Amniotic epithelial cell (primary cell): ENCODE results near the gene SLN.

ENCODE experiments used
- DNase-seq: peaks from one replicate; pipeline ENCODE4 v3.0.0-alpha.2; 2010; ENCODE audit warnings: low read depth

Gene SLN

GRCh38 chr11:107683807-107684206 lies 28.0 kb downstream of the SLN start:
- DNase-seq, result no peak

- no peak for DNase-seq
Observed at GRCh38 chr11:107683061-107683460, 28.8 kb downstream of the SLN start.

DNA sequence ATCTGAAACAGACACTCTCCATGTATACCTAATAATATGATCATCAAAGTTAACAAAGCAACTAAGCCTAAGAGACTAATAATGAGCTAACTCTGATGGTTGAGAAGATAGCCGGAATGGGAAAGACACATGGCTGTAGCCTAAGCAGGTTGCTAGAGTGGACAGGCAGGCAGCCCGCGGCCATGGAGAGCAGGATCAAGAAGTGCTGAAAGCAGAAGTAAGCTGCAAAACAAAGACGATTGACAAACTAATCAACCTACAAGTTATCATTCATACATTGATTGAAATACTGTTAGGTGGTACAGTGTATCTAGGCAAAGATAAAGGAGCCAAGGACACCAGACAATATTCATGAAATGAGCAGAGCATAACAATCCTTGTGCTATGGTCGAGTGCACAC lies 29.3 kb downstream of the SLN start:
- DNase-seq, result no peak

DNA sequence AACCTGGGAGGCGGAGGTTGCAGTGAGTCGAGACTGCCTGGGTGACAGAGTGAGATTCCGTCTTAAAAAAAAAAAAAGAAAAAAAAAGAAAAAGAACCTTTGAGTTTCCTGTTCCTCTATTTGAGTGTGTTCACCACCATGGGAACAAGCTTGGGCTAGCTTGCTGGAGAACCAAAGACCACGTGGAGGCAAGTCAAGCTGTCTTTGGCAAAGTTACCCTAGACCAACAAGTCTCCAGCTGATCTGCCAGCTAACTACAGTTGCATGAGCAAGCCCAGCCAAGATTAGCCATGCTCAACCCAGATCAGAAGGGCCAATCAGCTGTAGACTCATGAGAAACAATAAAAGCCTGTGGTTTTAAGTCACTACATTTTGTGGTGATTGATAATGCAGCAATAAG lies 29.7 kb downstream of the SLN start:
- no peak for DNase-seq

GRCh38 chr11:107679255-107680024 lies 32.4 kb downstream of the SLN start:
- DNase-seq, result no peak

DNA sequence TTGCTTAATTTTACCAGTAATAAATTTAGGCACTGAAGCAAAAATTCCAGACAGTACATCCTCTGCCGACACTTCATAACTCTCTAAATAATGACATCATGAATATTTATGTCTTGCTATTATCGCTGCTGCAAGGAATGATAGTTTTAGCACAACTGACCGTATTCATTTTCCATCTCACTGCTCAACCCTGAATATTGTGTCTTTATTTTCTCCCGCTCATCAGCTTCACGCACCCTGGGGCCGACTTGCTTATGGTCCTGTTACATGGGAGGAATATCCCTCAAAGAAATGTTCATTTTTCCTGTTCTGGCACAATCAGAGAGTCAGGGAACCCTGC lies 33.3 kb downstream of the SLN start:
- DNase-seq, result no peak

DNA sequence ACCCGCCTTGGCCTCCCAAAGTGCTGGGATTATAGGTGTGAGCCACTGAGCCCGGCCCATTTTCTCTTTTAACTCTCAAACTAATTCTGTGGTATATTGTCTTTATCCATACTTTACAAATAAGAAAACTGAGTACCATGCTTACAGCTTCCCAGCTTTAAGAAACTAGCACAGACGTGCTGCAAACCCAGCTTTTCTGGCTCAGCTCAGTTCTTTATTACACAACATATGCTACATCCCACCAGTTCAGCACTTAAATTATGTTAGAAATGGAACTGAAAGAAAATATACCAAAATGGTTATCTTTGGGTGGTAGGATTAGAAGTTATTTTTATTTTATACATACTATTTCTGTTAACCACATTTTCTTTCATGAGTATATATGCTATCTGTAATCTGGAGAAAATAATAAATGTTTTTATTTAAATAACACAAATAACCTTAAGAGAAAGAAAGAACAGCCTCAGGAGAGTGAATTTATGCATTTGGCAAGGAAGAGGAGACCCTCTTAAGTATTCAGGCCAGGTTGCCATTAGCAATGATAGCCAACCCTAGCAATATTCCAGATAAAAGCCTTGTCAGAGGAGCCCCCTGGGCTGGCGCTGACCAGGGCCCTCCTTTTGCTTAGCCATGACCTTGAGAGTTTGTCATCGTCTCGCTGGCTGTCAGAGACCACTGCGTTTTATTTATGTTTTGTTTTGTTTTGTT lies 33.8 kb downstream of the SLN start:
- no peak for DNase-seq

DNA sequence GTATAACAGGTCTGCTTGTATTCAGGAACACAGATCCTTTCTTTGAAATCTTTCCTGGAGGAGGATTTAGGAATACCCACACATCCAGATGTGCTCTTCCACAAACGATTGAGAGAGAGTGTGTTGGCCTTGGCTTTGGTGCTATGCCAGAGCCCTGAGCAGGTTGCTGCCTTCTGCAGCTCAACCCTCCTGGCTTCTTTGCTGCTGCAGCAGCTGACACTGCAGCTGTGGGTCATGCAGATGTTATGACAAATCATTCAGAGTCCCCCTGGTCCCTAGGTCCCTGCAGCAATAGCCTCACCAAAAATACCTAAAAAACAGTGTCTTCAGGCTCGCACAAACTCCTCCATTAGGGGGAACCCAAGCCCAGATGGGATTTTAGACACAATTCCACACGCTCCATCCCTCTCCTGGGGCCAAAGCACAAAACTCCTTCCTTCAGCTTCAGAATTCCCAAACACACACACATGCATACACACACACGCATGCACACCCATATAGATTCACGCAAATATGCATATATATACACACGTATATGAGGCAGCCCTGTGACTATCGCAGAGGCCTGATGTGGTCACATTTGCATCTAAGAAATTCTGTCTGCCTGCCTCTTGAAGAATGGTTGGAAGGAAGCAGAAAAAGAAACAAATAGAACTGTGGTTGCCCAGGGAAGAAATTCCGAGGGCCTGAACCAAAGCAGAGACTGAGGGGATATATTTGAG lies 35.4 kb downstream of the SLN start:
- no peak for DNase-seq

DNA sequence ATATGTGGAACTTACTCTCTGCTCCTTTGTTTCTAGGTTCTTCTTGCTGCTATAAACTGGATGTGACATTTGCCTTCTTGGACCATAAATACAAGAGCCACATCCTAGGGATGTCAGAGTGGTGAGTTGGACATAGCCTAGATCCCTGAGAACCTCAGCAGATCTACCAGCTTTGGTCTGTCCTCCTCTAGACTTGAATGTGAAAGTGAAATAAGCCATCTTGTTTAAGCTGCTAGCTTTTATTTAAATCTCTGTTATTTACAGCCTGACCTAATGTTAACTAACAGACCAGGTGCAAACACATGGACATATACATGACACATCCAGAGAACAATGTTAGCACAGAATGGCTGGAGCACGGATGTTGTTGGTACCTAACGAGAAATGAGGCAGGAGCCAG lies 36.0 kb downstream of the SLN start:
- no peak for DNase-seq

GRCh38 chr11:107669893-107670601 lies 41.8 kb downstream of the SLN start:
- DNase-seq, result no peak

DNA sequence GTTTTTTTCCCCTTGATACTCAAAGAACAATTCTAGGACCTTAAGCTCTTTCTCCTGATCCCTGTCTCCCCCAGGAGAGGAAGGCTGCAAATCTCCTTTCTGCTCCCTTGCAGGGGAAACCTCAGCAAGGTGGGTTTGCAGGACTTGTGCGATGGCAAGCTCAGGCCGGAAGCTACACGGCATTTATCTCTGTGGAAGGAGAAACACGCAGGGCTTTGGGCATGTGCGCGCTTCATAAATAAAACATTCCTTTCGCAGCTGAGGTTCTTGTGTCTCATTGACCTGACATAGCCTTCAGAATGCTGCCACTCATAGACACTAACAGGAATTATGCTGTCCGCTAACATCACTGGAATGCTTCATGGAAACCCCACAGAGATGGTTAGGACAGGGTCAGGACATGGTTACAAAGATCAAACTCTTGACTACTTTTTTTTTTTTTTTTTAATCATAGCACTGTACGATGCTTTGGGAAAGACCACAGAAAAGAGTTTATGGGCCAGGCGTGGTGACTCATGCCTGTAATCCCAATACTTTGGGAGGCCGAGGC lies 42.6 kb downstream of the SLN start:
- peak; percentile 44 for DNase-seq

DNA sequence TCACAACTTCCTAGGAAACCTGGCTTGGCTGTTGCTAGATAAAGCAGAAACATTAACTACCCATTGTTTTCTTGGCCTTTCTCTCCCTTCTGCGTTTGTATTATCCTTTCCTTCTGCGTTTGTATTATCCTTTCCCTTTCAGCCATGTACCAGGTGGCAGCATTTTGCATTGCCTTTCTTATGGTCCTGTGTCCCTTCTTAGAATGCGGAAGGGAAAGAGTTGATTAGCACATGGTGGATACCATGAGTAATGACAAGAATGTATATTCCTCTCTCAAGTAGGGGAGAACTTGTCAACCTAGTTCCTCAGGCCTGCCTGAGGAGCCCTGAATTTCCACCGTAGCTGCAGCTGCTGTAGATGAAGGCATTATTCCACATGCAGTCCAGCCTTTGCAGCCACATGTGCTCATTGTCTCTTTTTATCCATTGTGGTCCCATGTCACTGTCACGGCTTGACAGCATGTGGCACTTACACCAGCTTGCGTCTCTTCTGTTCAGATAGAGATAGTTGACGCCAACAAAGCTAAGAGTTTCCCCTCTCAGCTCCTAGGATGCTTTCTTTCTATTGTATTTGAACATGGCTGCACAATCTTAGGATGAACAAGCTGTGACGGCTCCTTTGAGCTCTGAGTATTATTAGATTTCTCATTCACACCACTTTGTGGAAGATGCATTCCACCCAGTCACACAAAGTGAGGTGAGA lies 44.8 kb downstream of the SLN start:
- no peak for DNase-seq

- DNase-seq, result no peak
Observed at GRCh38 chr11:107665018-107665417, 46.8 kb downstream of the SLN start.

DNA sequence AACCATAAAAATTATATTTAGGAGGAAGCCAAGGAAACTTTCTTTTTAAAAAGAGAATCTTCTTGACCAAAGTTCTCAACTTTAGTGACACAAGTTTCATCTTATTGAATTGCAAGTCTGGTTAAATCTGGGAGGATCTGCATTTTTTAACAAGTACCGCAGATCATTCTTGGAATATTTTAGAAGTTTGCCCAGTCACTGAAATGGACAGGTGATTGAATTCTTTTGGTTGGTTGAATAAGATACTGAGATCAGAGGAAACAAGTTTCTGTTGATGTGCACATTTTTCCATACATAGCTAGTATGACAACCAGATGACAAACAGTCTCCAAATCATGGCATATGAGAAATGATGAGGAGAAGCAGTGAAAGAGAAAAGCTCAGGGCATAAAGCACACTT lies 50.2 kb downstream of the SLN start:
- DNase-seq, result no peak

DNA sequence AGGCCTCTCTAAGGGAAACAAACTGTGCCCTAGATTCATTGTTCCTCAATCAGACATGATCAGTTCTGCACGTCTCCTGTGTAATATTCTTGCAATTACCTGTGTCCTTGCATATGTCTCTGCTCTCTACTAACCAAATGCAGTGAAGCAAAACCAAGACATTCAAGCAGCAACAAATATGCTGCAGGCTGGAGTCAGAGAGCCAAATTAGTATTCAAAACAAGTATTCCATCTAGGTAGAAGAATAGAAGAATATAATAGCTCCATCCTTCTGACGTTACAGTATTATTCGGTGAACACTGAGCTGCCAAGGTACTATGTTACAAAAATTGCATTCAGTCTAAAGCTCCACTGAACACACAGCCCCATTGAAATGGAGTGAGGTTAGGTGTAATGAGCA lies 51.8 kb downstream of the SLN start:
- no peak for DNase-seq

DNA sequence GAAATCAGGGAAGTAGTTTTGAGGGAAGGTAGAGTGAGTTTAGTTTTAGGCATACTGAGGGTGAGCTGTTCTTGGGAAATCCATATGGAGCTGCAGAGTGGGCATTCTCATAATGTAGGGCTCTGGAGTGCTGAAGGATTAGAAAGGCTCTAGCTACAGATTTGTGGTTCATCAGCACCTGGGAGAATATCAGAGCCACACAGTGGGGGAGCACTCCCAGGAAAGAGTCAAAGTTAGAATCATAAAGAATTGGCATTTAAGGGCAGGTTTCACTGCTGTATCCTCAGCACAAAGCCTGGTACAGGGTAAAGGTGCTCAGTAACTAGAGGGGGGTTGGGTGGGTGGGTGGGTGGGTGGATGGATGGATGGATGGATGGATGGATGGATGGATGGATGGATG lies 52.5 kb downstream of the SLN start:
- no peak for DNase-seq
